ENCODE results near the gene S100A7A.

Gene S100A7A

GRCh38 chr1:153415850-153416570 is at the start of gene S100A7A:
S100A7A (plus strand) TSS chr1:153416520; CDS start chr1:153418083, 1,563 bp downstream.
- Histone ChIP-seq H3K9me3 (ENCODE audit: control insufficient read depth in 2 of 2, low read length in 2 of 2) (no peaks in the 10 kb centered on the region), H3K9ac (ENCODE audit: low read depth in 1 of 2, low read length in 2 of 2) (no peak within 1 kb of the TSS), H3K27me3 (ENCODE audit: control insufficient read depth in 2 of 2, insufficient read depth in 2 of 2, low read length in 2 of 2) (no peaks in the 10 kb centered on the region), H3K4me3 (ENCODE audit: low read length in 2 of 2) (no peak within 1 kb of the TSS), H3K27ac (ENCODE audit: low read depth in 2 of 2, low read length in 2 of 2) (no peak within 1 kb of the TSS), H3K4me1 (ENCODE audit: control insufficient read depth in 2 of 2, insufficient read depth in 2 of 2, low read length in 2 of 2) (no peaks in the 10 kb centered on the region), H3K36me3 (ENCODE audit: control insufficient read depth in 2 of 2, insufficient read depth in 2 of 2, low read length in 2 of 2) (no peaks in the 10 kb centered on the region)

GRCh38 chr1:153367090-153367489 is 49.2 kb upstream of the S100A7A start:
- H3K9me3 ChIP-seq (ENCODE audit: control insufficient read depth in 2 of 2, low read length in 2 of 2) = no peaks in the 10 kb centered on the region
- H3K27ac ChIP-seq (ENCODE audit: low read depth in 2 of 2, low read length in 2 of 2) = no peak overlapping the region
- H3K4me3 ChIP-seq (ENCODE audit: low read length in 2 of 2) = no peak overlapping the region
- H3K27me3 ChIP-seq (ENCODE audit: control insufficient read depth in 2 of 2, insufficient read depth in 2 of 2, low read length in 2 of 2) = no peaks in the 10 kb centered on the region
- H3K4me1 ChIP-seq (ENCODE audit: control insufficient read depth in 2 of 2, insufficient read depth in 2 of 2, low read length in 2 of 2) = no peaks in the 10 kb centered on the region
- H3K9ac ChIP-seq (ENCODE audit: low read depth in 1 of 2, low read length in 2 of 2) = no peak overlapping the region
- H3K36me3 ChIP-seq (ENCODE audit: control insufficient read depth in 2 of 2, insufficient read depth in 2 of 2, low read length in 2 of 2) = no peaks in the 10 kb centered on the region

- Histone ChIP-seq H3K4me1 (ENCODE audit: control insufficient read depth in 2 of 2, insufficient read depth in 2 of 2, low read length in 2 of 2) (no peaks in the 10 kb centered on the region), H3K36me3 (ENCODE audit: control insufficient read depth in 2 of 2, insufficient read depth in 2 of 2, low read length in 2 of 2) (no peaks in the 10 kb centered on the region), H3K9me3 (ENCODE audit: control insufficient read depth in 2 of 2, low read length in 2 of 2) (no peaks in the 10 kb centered on the region), H3K4me3 (ENCODE audit: low read length in 2 of 2) (no peak overlapping the region), H3K27me3 (ENCODE audit: control insufficient read depth in 2 of 2, insufficient read depth in 2 of 2, low read length in 2 of 2) (no peaks in the 10 kb centered on the region), H3K9ac (ENCODE audit: low read depth in 1 of 2, low read length in 2 of 2) (no peak overlapping the region), H3K27ac (ENCODE audit: low read depth in 2 of 2, low read length in 2 of 2) (no peak overlapping the region)
Measured at GRCh38 chr1:153368495-153368894, 47.8 kb upstream of the S100A7A start.

GRCh38 chr1:153370146-153370545 is 46.2 kb upstream of the S100A7A start:
- Histone ChIP-seq H3K9me3 (ENCODE audit: control insufficient read depth in 2 of 2, low read length in 2 of 2) (no peaks in the 10 kb centered on the region), H3K36me3 (ENCODE audit: control insufficient read depth in 2 of 2, insufficient read depth in 2 of 2, low read length in 2 of 2) (no peaks in the 10 kb centered on the region), H3K4me3 (ENCODE audit: low read length in 2 of 2) (no peak overlapping the region), H3K27ac (ENCODE audit: low read depth in 2 of 2, low read length in 2 of 2) (no peak overlapping the region), H3K27me3 (ENCODE audit: control insufficient read depth in 2 of 2, insufficient read depth in 2 of 2, low read length in 2 of 2) (no peaks in the 10 kb centered on the region), H3K9ac (ENCODE audit: low read depth in 1 of 2, low read length in 2 of 2) (no peak overlapping the region), H3K4me1 (ENCODE audit: control insufficient read depth in 2 of 2, insufficient read depth in 2 of 2, low read length in 2 of 2) (no peaks in the 10 kb centered on the region)

GRCh38 chr1:153371231-153371630 is 45.1 kb upstream of the S100A7A start:
- Histone ChIP-seq H3K27ac (ENCODE audit: low read depth in 2 of 2, low read length in 2 of 2) (no peak overlapping the region), H3K4me3 (ENCODE audit: low read length in 2 of 2) (no peak overlapping the region), H3K36me3 (ENCODE audit: control insufficient read depth in 2 of 2, insufficient read depth in 2 of 2, low read length in 2 of 2) (no peaks in the 10 kb centered on the region), H3K9me3 (ENCODE audit: control insufficient read depth in 2 of 2, low read length in 2 of 2) (no peaks in the 10 kb centered on the region), H3K27me3 (ENCODE audit: control insufficient read depth in 2 of 2, insufficient read depth in 2 of 2, low read length in 2 of 2) (no peaks in the 10 kb centered on the region), H3K9ac (ENCODE audit: low read depth in 1 of 2, low read length in 2 of 2) (no peak overlapping the region), H3K4me1 (ENCODE audit: control insufficient read depth in 2 of 2, insufficient read depth in 2 of 2, low read length in 2 of 2) (no peaks in the 10 kb centered on the region)

- Histone ChIP-seq H3K9ac (ENCODE audit: low read depth in 1 of 2, low read length in 2 of 2) (no peak overlapping the region), H3K9me3 (ENCODE audit: control insufficient read depth in 2 of 2, low read length in 2 of 2) (no peaks in the 10 kb centered on the region), H3K36me3 (ENCODE audit: control insufficient read depth in 2 of 2, insufficient read depth in 2 of 2, low read length in 2 of 2) (no peaks in the 10 kb centered on the region), H3K4me1 (ENCODE audit: control insufficient read depth in 2 of 2, insufficient read depth in 2 of 2, low read length in 2 of 2) (no peaks in the 10 kb centered on the region), H3K4me3 (ENCODE audit: low read length in 2 of 2) (no peak overlapping the region), H3K27ac (ENCODE audit: low read depth in 2 of 2, low read length in 2 of 2) (no peak overlapping the region), H3K27me3 (ENCODE audit: control insufficient read depth in 2 of 2, insufficient read depth in 2 of 2, low read length in 2 of 2) (no peaks in the 10 kb centered on the region)
Measured at GRCh38 chr1:153372571-153372970, 43.7 kb upstream of the S100A7A start.

- no peak overlapping the region for H3K27ac ChIP-seq (ENCODE audit: low read depth in 2 of 2, low read length in 2 of 2)
- no peaks in the 10 kb centered on the region for H3K27me3 ChIP-seq (ENCODE audit: control insufficient read depth in 2 of 2, insufficient read depth in 2 of 2, low read length in 2 of 2)
Measured at GRCh38 chr1:153374071-153374470, 42.2 kb upstream of the S100A7A start.

GRCh38 chr1:153375511-153375910 is 40.8 kb upstream of the S100A7A start, which contains the start of gene S100A12:
S100A12 (minus strand) TSS chr1:153375621; CDS start chr1:153374592, 1,029 bp downstream.
- Histone ChIP-seq H3K36me3 (ENCODE audit: control insufficient read depth in 2 of 2, insufficient read depth in 2 of 2, low read length in 2 of 2) (no peaks in the 10 kb centered on the region), H3K27me3 (ENCODE audit: control insufficient read depth in 2 of 2, insufficient read depth in 2 of 2, low read length in 2 of 2) (no peaks in the 10 kb centered on the region), H3K4me1 (ENCODE audit: control insufficient read depth in 2 of 2, insufficient read depth in 2 of 2, low read length in 2 of 2) (no peaks in the 10 kb centered on the region), H3K9me3 (ENCODE audit: control insufficient read depth in 2 of 2, low read length in 2 of 2) (no peaks in the 10 kb centered on the region), H3K27ac (ENCODE audit: low read depth in 2 of 2, low read length in 2 of 2) (no peak within 1 kb of the TSS), H3K9ac (ENCODE audit: low read depth in 1 of 2, low read length in 2 of 2) (no peak within 1 kb of the TSS), H3K4me3 (ENCODE audit: low read length in 2 of 2) (no peak within 1 kb of the TSS)

More at GRCh38 chr1:153374071-153374470, 42.2 kb upstream of the S100A7A start:
- H3K4me3 ChIP-seq (ENCODE audit: low read length in 2 of 2) = no peak overlapping the region
- H3K4me1 ChIP-seq (ENCODE audit: control insufficient read depth in 2 of 2, insufficient read depth in 2 of 2, low read length in 2 of 2) = no peaks in the 10 kb centered on the region
- no peaks in the 10 kb centered on the region for H3K9me3 ChIP-seq (ENCODE audit: control insufficient read depth in 2 of 2, low read length in 2 of 2)
- no peak overlapping the region for H3K9ac ChIP-seq (ENCODE audit: low read depth in 1 of 2, low read length in 2 of 2)
- H3K36me3 ChIP-seq (ENCODE audit: control insufficient read depth in 2 of 2, insufficient read depth in 2 of 2, low read length in 2 of 2) = no peaks in the 10 kb centered on the region

GRCh38 chr1:153379591-153379990 is 36.7 kb upstream of the S100A7A start:
- no peak overlapping the region for H3K9ac ChIP-seq (ENCODE audit: low read depth in 1 of 2, low read length in 2 of 2)
- no peak overlapping the region for H3K4me3 ChIP-seq (ENCODE audit: low read length in 2 of 2)
- H3K36me3 ChIP-seq (ENCODE audit: control insufficient read depth in 2 of 2, insufficient read depth in 2 of 2, low read length in 2 of 2) = no peaks in the 10 kb centered on the region
- no peaks in the 10 kb centered on the region for H3K27me3 ChIP-seq (ENCODE audit: control insufficient read depth in 2 of 2, insufficient read depth in 2 of 2, low read length in 2 of 2)
- H3K4me1 ChIP-seq (ENCODE audit: control insufficient read depth in 2 of 2, insufficient read depth in 2 of 2, low read length in 2 of 2) = no peaks in the 10 kb centered on the region
- H3K9me3 ChIP-seq (ENCODE audit: control insufficient read depth in 2 of 2, low read length in 2 of 2) = peaks cover 0 to 2% of the 10 kb centered on the region in 2 donors
- H3K27ac ChIP-seq (ENCODE audit: low read depth in 2 of 2, low read length in 2 of 2) = no peak overlapping the region

- Histone ChIP-seq H3K9me3 (ENCODE audit: control insufficient read depth in 2 of 2, low read length in 2 of 2) (peaks cover 0 to 2% of the 10 kb centered on the region in 2 donors), H3K36me3 (ENCODE audit: control insufficient read depth in 2 of 2, insufficient read depth in 2 of 2, low read length in 2 of 2) (no peaks in the 10 kb centered on the region), H3K4me3 (ENCODE audit: low read length in 2 of 2) (no peak overlapping the region), H3K27me3 (ENCODE audit: control insufficient read depth in 2 of 2, insufficient read depth in 2 of 2, low read length in 2 of 2) (no peaks in the 10 kb centered on the region), H3K27ac (ENCODE audit: low read depth in 2 of 2, low read length in 2 of 2) (no peak overlapping the region), H3K4me1 (ENCODE audit: control insufficient read depth in 2 of 2, insufficient read depth in 2 of 2, low read length in 2 of 2) (no peaks in the 10 kb centered on the region), H3K9ac (ENCODE audit: low read depth in 1 of 2, low read length in 2 of 2) (no peak overlapping the region)
Measured at GRCh38 chr1:153380711-153381110, 35.6 kb upstream of the S100A7A start.

All from mucosa of rectum (tissue), 2 donors.